HG03103 (cell line): ENCODE data around the gene SENP1.

Experiments used
- ATAC-seq: cut with Tn5 transposase; IDR thresholded peaks from one replicate; pipeline ENCODE4 v1.9.1; 2021; ENCODE audit warnings: low read depth; ENCODE audit not compliant: unreplicated experiment

Gene SENP1

GRCh38 chr12:48068457-48068856 lies 37.4 kb downstream of the SENP1 start:
- no peak for ATAC-seq

- ATAC-seq, result no peak
Measured at GRCh38 chr12:48067250-48067938, 38.5 kb downstream of the SENP1 start.

- ATAC-seq, result no peak
Measured at GRCh38 chr12:48065041-48065440, 40.8 kb downstream of the SENP1 start.

- no peak for ATAC-seq
Measured at GRCh38 chr12:48063530-48063929, 42.3 kb downstream of the SENP1 start.

- ATAC-seq, result no peak
Measured at GRCh38 chr12:48061938-48062719, 43.8 kb downstream of the SENP1 start.

GRCh38 chr12:48060474-48060873 lies 45.4 kb downstream of the SENP1 start:
- no peak for ATAC-seq

GRCh38 chr12:48058771-48059170 lies 47.1 kb downstream of the SENP1 start:
- no peak for ATAC-seq

- no peak for ATAC-seq
Measured at GRCh38 chr12:48054955-48055821, 50.7 kb downstream of the SENP1 start.

GRCh38 chr12:48053883-48054282 lies 52.0 kb downstream of the SENP1 start:
- ATAC-seq, result no peak

- ATAC-seq, result no peak
Measured at GRCh38 chr12:48053122-48053521, 52.8 kb downstream of the SENP1 start.

- no peak for ATAC-seq
Measured at GRCh38 chr12:48051681-48052080, 54.2 kb downstream of the SENP1 start.

GRCh38 chr12:48050174-48050573 lies 55.7 kb downstream of the SENP1 start:
- ATAC-seq, result no peak

- no peak for ATAC-seq
Measured at GRCh38 chr12:48045965-48046518, 59.8 kb downstream of the SENP1 start.

- no peak for ATAC-seq
Measured at GRCh38 chr12:48045061-48045846, 60.6 kb downstream of the SENP1 start.

GRCh38 chr12:48044396-48044795 lies 61.5 kb downstream of the SENP1 start:
- ATAC-seq, result no peak

- ATAC-seq, result no peak
Measured at GRCh38 chr12:48043771-48044170, 62.1 kb downstream of the SENP1 start.

- ATAC-seq, result no peak
Measured at GRCh38 chr12:48041591-48042423, 64.1 kb downstream of the SENP1 start.

- no peak for ATAC-seq
Measured at GRCh38 chr12:48040354-48040753, 65.5 kb downstream of the SENP1 start.

- ATAC-seq, result no peak
Measured at GRCh38 chr12:48039151-48039550, 66.7 kb downstream of the SENP1 start.
